Bronchial epithelial cell (primary cell): ENCODE results near the gene GALNT13. TPM values are rescaled to one million over a fixed set of nuclear protein-coding genes. Genes with fewer than 3 reads are reported as not detected.

ENCODE experiments used
- DNase-seq: peaks from one replicate; pipeline ENCODE4 v3.0.0-alpha.2; 2010; ENCODE audit warnings: low read depth
- FAIRE-seq: peaks from 2 replicates; lab custom pipeline; 2011; peaks lifted over from hg19 to GRCh38; lab: Jason Lieb, UNC
- H3K27me3 ChIP-seq: 2 replicates; pipeline ENCODE4 v1.5.1; 2011; ENCODE audit warnings: low read length; ENCODE audit not compliant: control insufficient read depth, insufficient read depth
- H3K36me3 ChIP-seq: 2 replicates; pipeline ENCODE4 v1.5.1; 2011; ENCODE audit warnings: low read length; ENCODE audit not compliant: control insufficient read depth, insufficient read depth
- H3K4me3 ChIP-seq: 2 replicates; pipeline ENCODE4 v1.5.1; 2011; ENCODE audit warnings: mild to moderate bottlenecking, low read depth, low read length, control low read depth
- CTCF ChIP-seq: IDR thresholded peaks from 2 replicates; pipeline ENCODE4 v1.5.1; 2011; ENCODE audit warnings: mild to moderate bottlenecking, moderate library complexity, low read length, control low read depth, inconsistent platforms; ENCODE audit not compliant: insufficient read depth, severe bottlenecking
- total RNA-seq: library from RNA; depleted of rRNA; stranded (reverse); fragments of >200 nt; gene quantifications from 2 replicates; pipeline ENCODE4 v1.2.1, GENCODE V29; 2014

The GALNT13 gene
- total RNA-seq, 1 donor from 2014 or later: 1.3 TPM

GRCh38 chr2:154240921-154241379 is 369.2 kb downstream of the GALNT13 start:
- Histone ChIP-seq H3K36me3 (no peaks in the 10 kb centered on the region), H3K27me3 (no peaks in the 10 kb centered on the region), H3K4me3 (no peak overlapping the region)
- no peak for TF ChIP-seq CTCF
- DNase-seq: no peak
- no peak for FAIRE-seq

- no peak for DNase-seq
- no peaks in the 10 kb centered on the region for H3K27me3 ChIP-seq
Observed at GRCh38 chr2:154242687-154243086, 371.0 kb downstream of the GALNT13 start.

GRCh38 chr2:154243685-154244084 is 372.0 kb downstream of the GALNT13 start:
- Histone ChIP-seq H3K27me3 (no peaks in the 10 kb centered on the region), H3K4me3 (no peak overlapping the region), H3K36me3 (no peaks in the 10 kb centered on the region)
- TF ChIP-seq CTCF: no peak
- DNase-seq (no peak), FAIRE-seq (no peak)

More at GRCh38 chr2:154242687-154243086, 371.0 kb downstream of the GALNT13 start:
- FAIRE-seq: no peak
- no peak for TF ChIP-seq CTCF
- Histone ChIP-seq H3K4me3 (no peak overlapping the region), H3K36me3 (no peaks in the 10 kb centered on the region)

- no peak overlapping the region for H3K4me3 ChIP-seq
- H3K27me3 ChIP-seq: no peaks in the 10 kb centered on the region
- no peak for FAIRE-seq
- no peak for DNase-seq
- no peak for TF ChIP-seq CTCF
- H3K36me3 ChIP-seq: no peaks in the 10 kb centered on the region
Observed at GRCh38 chr2:154244932-154245331, 373.2 kb downstream of the GALNT13 start.

GRCh38 chr2:154247503-154247902 is 375.8 kb downstream of the GALNT13 start:
- DNase-seq: no peak
- Histone ChIP-seq H3K4me3 (no peak overlapping the region), H3K36me3 (no peaks in the 10 kb centered on the region), H3K27me3 (no peaks in the 10 kb centered on the region)
- TF ChIP-seq CTCF: no peak
- FAIRE-seq: no peak

GRCh38 chr2:154256136-154256535 is 384.4 kb downstream of the GALNT13 start:
- Histone ChIP-seq H3K27me3 (no peaks in the 10 kb centered on the region), H3K4me3 (no peak overlapping the region), H3K36me3 (no peaks in the 10 kb centered on the region)
- TF ChIP-seq CTCF: no peak
- FAIRE-seq: no peak
- DNase-seq: no peak
